Natural killer cell (primary cell): Measurements from ENCODE around the gene HPSE2. TPM values are rescaled to one million over a fixed set of nuclear protein-coding genes. Genes with fewer than 3 reads are reported as not detected.

ENCODE experiments used
- ATAC-seq, 3 donors: fragments of 150-1000 bp in 2 of 3; fragments of 200-7000 bp in 1 of 3; cut with Tn5 transposase; 1 replicate in 1 of 3; 2 replicates in 2 of 3; pipeline ENCODE4 v1.10.0; 2021; ENCODE audit warnings: mild to moderate bottlenecking in 2 of 3, moderate library complexity in 2 of 3
- DNase-seq, 2 donors: peaks; one replicate each; pipeline versions ENCODE4 v3.0.0 to v3.0.0-alpha.2; 2013 to 2021; ENCODE audit warnings: mixed read lengths in 1 of 2
- H3K27ac ChIP-seq: one replicate; pipeline ENCODE4 v1.5.1; 2013; ENCODE audit warnings: mild to moderate bottlenecking, low read length
- H3K27me3 ChIP-seq: one replicate; pipeline ENCODE4 v1.6.1; 2013; ENCODE audit warnings: low read length; ENCODE audit not compliant: control insufficient read depth, insufficient read depth
- H3K36me3 ChIP-seq: one replicate; pipeline ENCODE4 v1.6.1; 2013; ENCODE audit warnings: low read length; ENCODE audit not compliant: control insufficient read depth, insufficient read depth
- H3K4me1 ChIP-seq: one replicate; pipeline ENCODE4 v1.6.1; 2013; ENCODE audit warnings: low read length; ENCODE audit not compliant: control insufficient read depth, insufficient read depth
- H3K4me3 ChIP-seq: one replicate; pipeline ENCODE4 v1.5.1; 2013; ENCODE audit warnings: low read length
- H3K9me3 ChIP-seq: one replicate; pipeline ENCODE4 v1.6.1; 2013; ENCODE audit warnings: low read length; ENCODE audit not compliant: control insufficient read depth, insufficient read depth
- H3K27ac Mint-ChIP-seq, 2 donors: one replicate each; pipeline ENCODE4 v1.8.0; 2022; ENCODE audit warnings: mild to moderate bottlenecking in 2 of 2, mixed read lengths in 2 of 2, moderate library complexity in 1 of 2
- H3K27me3 Mint-ChIP-seq, 2 donors: one replicate each; pipeline ENCODE4 v1.8.0; 2022; ENCODE audit warnings: low read depth in 2 of 2, mixed read lengths in 2 of 2
- H3K36me3 Mint-ChIP-seq: one replicate; pipeline ENCODE4 v1.8.0; 2022; ENCODE audit warnings: mixed read lengths
- H3K4me1 Mint-ChIP-seq, 2 donors: one replicate each; pipeline ENCODE4 v1.8.0; 2022; ENCODE audit warnings: mixed read lengths in 2 of 2
- H3K4me3 Mint-ChIP-seq: one replicate; pipeline ENCODE4 v1.8.0; 2022; ENCODE audit warnings: mild to moderate bottlenecking, moderate library complexity, mixed read lengths
- H3K9me3 Mint-ChIP-seq, 2 donors: one replicate each; pipeline ENCODE4 v1.8.0; 2022; ENCODE audit warnings: mixed read lengths in 2 of 2
- CTCF ChIP-seq: fragments of 200-600 bp; IDR thresholded peaks from one replicate; pipeline ENCODE4 v1.8.0; 2022; ENCODE audit warnings: antibody characterized with exemption
- WGBS: methylation state at CpG from one replicate; pipeline ENCODE4 v1.1.7; 2013; ENCODE audit warnings: missing lambda C conversion rate; ENCODE audit not compliant: insufficient coverage; 5-methylcytosine and 5-hydroxymethylcytosine counted together
- intact Hi-C: fragments of 100-400 bp; cut with micrococcal nuclease; formaldehyde crosslinking; loops from one replicate; pipeline ENCODE4 v1.14.2; 2022
- total RNA-seq, 4 donors: library from RNA; stranded (reverse); fragments of 120-200 nt in 1 of 4; gene quantifications; one replicate each; pipeline versions ENCODE4 v1.2.3 to v1.2.4, GENCODE V29; 2013 to 2022

Gene HPSE2
- total RNA-seq, 3 donors from 2014 or later (not counting 1 experiment from before 2014, with no cell fraction given) = not detected

- ATAC-seq (no peak), DNase-seq (no peak)
- WGBS = 76% methylated on average over 1 of the region's 2 CpGs
- Histone ChIP-seq H3K36me3 (no peaks in the 10 kb centered on the region), H3K4me1 (no peaks in the 10 kb centered on the region), H3K4me3 (no peak overlapping the region), H3K9me3 (no peaks in the 10 kb centered on the region), H3K27ac (no peak overlapping the region), H3K27me3 (no peaks in the 10 kb centered on the region)
- intact Hi-C loops = no loop called here
- no peaks in the 10 kb centered on the region for H3K27me3 Mint-ChIP-seq
- no peaks in the 10 kb centered on the region for H3K4me1 Mint-ChIP-seq
- H3K9me3 Mint-ChIP-seq = peaks cover 2 to 3% of the 10 kb centered on the region in 2 donors
- no peaks in the 10 kb centered on the region for H3K36me3 Mint-ChIP-seq
- no peak overlapping the region for H3K27ac Mint-ChIP-seq
- TF ChIP-seq CTCF = no peak
- H3K4me3 Mint-ChIP-seq = no peak overlapping the region
Observed at GRCh38 chr10:98880971-98881370, 354.7 kb downstream of the HPSE2 start.

GRCh38 chr10:98878921-98879320, 356.7 kb downstream of the HPSE2 start:
- Mint-ChIP-seq H3K4me3 (no peak overlapping the region), H3K27me3 (no peaks in the 10 kb centered on the region), H3K9me3 (peaks cover 2 to 5% of the 10 kb centered on the region in 2 donors), H3K36me3 (no peaks in the 10 kb centered on the region), H3K27ac (no peak overlapping the region), H3K4me1 (no peaks in the 10 kb centered on the region)
- Histone ChIP-seq H3K27me3 (no peaks in the 10 kb centered on the region), H3K4me1 (no peaks in the 10 kb centered on the region), H3K27ac (no peak overlapping the region), H3K9me3 (no peaks in the 10 kb centered on the region), H3K36me3 (no peaks in the 10 kb centered on the region), H3K4me3 (no peak overlapping the region)
- no peak for DNase-seq
- no peak for TF ChIP-seq CTCF
- ATAC-seq = no peak
- WGBS = 70% methylated on average over 1 of the region's 2 CpGs
- intact Hi-C loops = no loop called here

GRCh38 chr10:98878418-98878817, 357.2 kb downstream of the HPSE2 start:
- no peak for TF ChIP-seq CTCF
- Histone ChIP-seq H3K27me3 (no peaks in the 10 kb centered on the region), H3K27ac (no peak overlapping the region), H3K9me3 (no peaks in the 10 kb centered on the region), H3K4me3 (no peak overlapping the region), H3K36me3 (no peaks in the 10 kb centered on the region), H3K4me1 (no peaks in the 10 kb centered on the region)
- peaks cover 2 to 5% of the 10 kb centered on the region in 2 donors for H3K9me3 Mint-ChIP-seq
- WGBS = 66% methylated on average over 1 of the region's 2 CpGs
- no peak overlapping the region for H3K4me3 Mint-ChIP-seq
- no peak overlapping the region for H3K27ac Mint-ChIP-seq
- no peaks in the 10 kb centered on the region for H3K27me3 Mint-ChIP-seq
- intact Hi-C loops = no loop called here
- DNase-seq = no peak
- H3K36me3 Mint-ChIP-seq = no peaks in the 10 kb centered on the region
- no peaks in the 10 kb centered on the region for H3K4me1 Mint-ChIP-seq
- ATAC-seq = no peak

DNA sequence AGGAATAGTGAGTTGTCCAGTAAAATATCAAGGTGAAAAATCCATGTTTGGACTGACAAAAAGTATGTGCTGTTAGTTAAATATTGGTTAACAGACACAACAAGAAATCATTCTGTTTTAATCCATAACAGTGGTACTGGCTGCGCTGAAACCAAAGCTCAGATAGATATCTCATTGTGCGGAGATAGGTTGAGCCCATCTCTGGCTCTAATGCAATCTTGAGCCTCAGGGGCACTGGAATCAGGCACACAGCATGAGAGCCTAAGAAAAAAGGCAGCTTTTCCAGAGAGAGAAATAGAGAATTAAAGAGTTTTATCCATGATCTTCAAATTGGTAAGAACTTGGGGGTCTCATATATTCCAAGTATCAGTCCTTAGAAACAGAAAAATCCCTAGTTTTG, 373.7 kb downstream of the HPSE2 start:
- no peaks in the 10 kb centered on the region for H3K9me3 ChIP-seq
- H3K4me1 Mint-ChIP-seq = no peaks in the 10 kb centered on the region
- TF ChIP-seq CTCF = no peak

More for the DNA sequence above, 373.7 kb downstream of the HPSE2 start:
- no peaks in the 10 kb centered on the region for H3K27me3 Mint-ChIP-seq
- H3K27ac ChIP-seq = no peak overlapping the region
- no peaks in the 10 kb centered on the region for H3K36me3 ChIP-seq
- ATAC-seq (no peak), DNase-seq (no peak)
- WGBS = 94% methylated on average over 2 of the region's 2 CpGs
- no peak overlapping the region for H3K4me3 Mint-ChIP-seq
- intact Hi-C loops = no loop called here
- H3K9me3 Mint-ChIP-seq = peaks cover 0 to 4% of the 10 kb centered on the region in 2 donors
- H3K27ac Mint-ChIP-seq = no peak overlapping the region
- peaks cover 3% of the 10 kb centered on the region for H3K27me3 ChIP-seq
- no peaks in the 10 kb centered on the region for H3K4me1 ChIP-seq
- H3K4me3 ChIP-seq = no peak overlapping the region
- no peaks in the 10 kb centered on the region for H3K36me3 Mint-ChIP-seq
